ENCODE results near the gene ITLN1.
"Not testable (repeated sequence)": the region's sequence is repeated elsewhere in the genome, so short reads cannot be mapped to it uniquely, and the experiment has no call there.

Gene ITLN1

GRCh38 chr1:160885042-160885441 lies at the start of gene ITLN1:
ITLN1 (minus strand) TSS chr1:160885180; CDS start chr1:160884877, 303 bp downstream.
- DNase-seq (ENCODE audit: low read depth in 2 of 2): no peak

DNA sequence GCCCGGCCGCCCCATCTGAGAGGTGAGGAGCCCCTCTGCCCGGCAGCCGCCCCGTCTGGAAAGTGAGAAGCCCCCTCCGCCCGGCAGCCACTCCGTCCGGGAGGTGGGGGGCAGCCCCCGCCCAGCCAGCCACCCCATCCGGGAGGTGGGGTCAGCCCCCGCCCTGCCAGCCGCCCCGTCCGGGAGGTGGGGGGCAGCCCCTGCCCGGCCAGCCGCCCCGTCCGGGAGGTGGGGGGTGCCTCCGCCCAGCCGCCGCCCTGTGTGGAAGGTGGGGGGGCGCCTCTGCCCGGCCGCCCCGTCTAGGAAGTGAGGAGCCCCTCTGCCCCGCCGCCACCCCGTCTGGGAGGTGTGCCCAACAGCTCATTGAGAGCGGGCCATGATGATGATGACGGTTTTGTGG lies 48.3 kb upstream of the ITLN1 start:
- not testable (repeated sequence) for DNase-seq (ENCODE audit: low read depth in 2 of 2)

DNA sequence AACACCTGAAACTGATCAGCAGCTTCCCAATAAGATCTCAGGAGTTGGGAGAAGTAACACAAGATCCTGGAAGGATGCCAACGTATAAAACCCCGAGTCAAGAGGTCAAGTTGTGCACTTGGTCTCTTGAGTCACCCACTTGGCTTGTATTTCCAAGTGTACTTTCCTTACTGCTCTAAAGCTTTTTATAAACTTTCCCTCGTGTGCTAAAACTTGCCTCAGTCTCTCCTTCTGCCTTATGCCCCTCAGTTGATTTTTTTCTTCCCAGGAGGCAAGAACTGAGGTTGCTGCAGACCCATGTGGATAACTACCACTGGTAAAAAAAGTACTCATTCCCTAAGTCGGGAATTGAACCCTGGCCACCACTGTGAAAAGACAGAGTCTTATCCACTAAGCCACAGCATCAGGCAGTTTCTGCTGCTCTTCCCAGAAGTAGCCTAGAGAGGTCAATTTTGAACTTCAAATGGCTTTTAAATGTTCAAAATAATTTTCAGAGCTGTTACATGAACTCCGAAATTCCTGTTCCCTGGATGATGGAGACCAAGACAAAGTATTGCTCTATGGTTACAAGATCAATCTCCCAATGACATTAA lies 40.8 kb upstream of the ITLN1 start:
- no peak for DNase-seq (ENCODE audit: low read depth in 2 of 2)

GRCh38 chr1:160924791-160925651 lies 40.0 kb upstream of the ITLN1 start:
- DNase-seq (ENCODE audit: low read depth in 2 of 2): no peak

DNA sequence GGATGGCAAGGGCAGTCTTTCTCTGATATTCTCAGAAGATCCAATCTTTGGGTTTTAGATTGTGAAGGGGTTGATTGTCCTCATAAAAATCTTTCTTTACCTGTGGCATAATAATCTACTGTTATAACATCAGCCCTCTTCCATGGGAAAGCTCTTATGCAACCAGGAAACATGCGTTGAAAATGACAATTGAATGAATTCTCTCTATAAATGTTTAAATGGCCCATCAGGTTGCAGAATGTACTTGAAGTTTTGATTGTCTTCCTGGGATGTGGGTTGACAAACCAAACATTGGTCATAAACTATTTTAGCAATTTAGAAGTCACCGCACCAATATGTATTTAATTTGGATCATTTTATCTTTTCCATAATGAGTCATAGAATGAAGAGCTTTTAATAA lies 31.7 kb upstream of the ITLN1 start:
- no peak for DNase-seq (ENCODE audit: low read depth in 2 of 2)

DNA sequence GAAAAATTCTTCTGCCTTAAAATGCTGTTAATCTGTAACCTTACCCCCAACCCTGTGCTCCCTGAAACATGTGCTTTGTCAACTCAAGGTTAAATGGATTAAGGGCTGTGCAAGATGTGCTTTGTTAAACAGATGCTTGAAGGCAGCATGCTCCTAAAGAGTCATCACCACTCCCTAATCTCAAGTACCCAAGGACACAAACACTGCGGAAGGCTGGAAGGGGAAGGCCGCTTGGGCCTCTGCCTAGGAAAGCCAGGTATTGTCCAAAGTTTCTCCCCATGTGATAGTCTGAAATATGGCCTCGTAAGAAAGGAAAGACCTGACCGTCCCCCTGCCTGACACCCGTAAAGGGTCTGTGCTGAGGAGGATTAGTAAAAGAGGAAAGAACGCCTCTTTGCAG lies 28.2 kb upstream of the ITLN1 start:
- not testable (repeated sequence) for DNase-seq (ENCODE audit: low read depth in 2 of 2)

- no peak for DNase-seq (ENCODE audit: low read depth in 2 of 2)
Observed at GRCh38 chr1:160911925-160912324, 26.9 kb upstream of the ITLN1 start.

DNA sequence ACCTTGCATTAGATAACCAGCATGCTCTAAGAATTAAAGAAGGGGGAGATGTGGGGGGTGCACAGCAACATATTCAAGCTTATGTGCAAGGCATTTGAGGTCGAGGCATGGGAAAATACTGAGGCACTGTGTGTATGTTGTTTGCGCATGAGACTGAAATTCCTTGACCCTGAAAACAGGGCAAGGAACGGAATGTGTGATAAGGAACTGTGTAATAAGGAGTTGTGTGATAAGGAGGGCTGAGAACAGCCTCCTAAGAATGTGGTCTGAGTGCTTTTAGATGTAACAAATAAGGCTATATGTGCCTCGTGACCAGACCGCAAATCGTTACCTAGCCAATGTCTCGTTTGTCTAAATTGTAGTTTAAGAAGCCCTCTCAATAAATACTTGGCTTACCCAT lies 26.5 kb upstream of the ITLN1 start:
- DNase-seq (ENCODE audit: low read depth in 2 of 2): no peak

DNA sequence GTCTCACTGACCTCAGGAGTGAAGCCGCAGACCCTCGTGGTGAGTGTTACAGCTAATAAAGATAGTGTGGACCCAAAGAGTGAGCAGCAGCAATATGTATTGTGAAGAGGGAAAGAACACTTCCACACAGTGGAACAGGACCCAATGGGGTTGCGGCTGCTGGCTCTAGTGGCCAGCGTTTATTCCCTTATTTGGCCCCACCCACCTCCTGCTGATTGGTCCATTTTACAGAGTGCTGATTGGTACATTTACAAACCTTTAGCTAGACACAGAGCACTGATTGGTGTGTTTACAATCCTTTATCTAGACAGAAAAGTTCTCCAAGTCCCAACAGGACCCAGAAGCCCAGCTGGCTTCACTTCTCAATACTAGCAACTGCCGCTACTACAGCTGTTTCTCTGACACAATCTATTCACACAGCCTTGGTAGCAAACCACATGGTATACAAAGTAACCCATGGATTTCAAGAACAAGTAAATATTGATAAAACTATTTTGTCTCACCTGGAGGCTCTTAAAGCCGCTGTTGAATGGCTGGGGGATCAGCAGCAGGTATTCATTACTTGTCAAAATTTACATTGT lies 25.3 kb upstream of the ITLN1 start:
- DNase-seq (ENCODE audit: low read depth in 2 of 2): no peak

- no peak for DNase-seq (ENCODE audit: low read depth in 2 of 2)
Observed at GRCh38 chr1:160907976-160908375, 23.0 kb upstream of the ITLN1 start.

- DNase-seq (ENCODE audit: low read depth in 2 of 2): no peak
Observed at GRCh38 chr1:160905617-160905989, 20.6 kb upstream of the ITLN1 start.

GRCh38 chr1:160904783-160905616 lies 20.0 kb upstream of the ITLN1 start:
- DNase-seq (ENCODE audit: low read depth in 2 of 2): no peak

DNA sequence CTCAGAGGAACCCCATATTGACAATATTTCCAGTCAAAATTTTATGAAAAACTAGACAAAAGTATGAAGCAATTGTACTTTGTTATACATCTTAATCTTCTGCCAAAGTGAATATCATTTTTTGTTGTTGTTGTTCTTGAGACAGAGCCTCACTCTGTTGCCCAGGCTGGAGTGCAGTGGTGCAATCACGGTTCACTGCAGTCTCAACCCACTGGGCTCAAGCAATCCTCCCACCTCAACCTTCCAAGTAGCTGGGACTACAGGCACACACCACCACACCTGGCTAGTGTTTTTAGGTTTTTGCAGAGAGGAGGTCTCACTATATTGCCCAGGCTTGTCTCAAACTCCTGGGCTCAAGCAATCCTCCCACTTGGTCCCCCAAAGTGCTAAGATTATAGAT lies 17.3 kb upstream of the ITLN1 start:
- DNase-seq (ENCODE audit: low read depth in 2 of 2): not testable (repeated sequence)

DNA sequence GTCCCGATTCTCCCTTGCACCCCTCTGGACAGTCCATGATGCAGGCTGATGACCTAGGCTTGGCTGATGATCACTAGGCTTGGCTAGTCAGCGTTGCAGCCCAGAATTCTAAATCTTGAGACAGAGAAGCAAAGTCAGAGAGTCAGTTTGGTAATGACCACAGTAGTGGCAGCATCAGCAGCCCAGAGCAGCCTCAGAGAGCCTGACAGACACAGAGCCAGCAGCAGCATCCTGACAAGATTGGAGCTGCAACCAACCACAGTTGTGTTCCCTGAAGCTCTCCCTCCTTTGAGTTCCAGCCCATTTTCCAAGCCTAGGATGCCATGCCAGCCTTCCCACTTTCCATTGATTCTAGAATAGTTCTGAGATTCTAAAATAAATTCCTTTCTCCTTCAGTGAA lies 16.8 kb upstream of the ITLN1 start:
- no peak for DNase-seq (ENCODE audit: low read depth in 2 of 2)

DNA sequence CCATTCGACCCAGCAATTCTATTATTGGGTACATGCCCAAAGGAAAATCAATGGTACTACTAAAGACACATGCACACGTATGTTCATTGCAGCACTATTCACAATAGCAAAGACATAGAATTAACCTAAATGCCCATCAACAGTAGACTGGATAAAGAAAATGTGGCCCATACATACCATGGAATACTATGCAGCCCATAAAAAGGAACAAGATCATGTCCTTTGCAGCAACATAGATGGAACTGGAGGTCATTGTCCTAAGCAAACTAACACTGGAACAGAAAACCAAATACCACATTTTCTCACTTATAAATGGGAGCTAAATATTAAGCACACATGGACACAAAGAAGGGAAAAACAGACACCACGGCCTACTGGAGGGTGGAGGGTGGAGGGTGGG lies 15.7 kb upstream of the ITLN1 start:
- DNase-seq (ENCODE audit: low read depth in 2 of 2): not testable (repeated sequence)

GRCh38 chr1:160894368-160895135 lies 9.6 kb upstream of the ITLN1 start:
- DNase-seq (ENCODE audit: low read depth in 2 of 2): not testable (repeated sequence)

- DNase-seq (ENCODE audit: low read depth in 2 of 2): no peak
Observed at GRCh38 chr1:160891474-160891873, 6.5 kb upstream of the ITLN1 start.

DNA sequence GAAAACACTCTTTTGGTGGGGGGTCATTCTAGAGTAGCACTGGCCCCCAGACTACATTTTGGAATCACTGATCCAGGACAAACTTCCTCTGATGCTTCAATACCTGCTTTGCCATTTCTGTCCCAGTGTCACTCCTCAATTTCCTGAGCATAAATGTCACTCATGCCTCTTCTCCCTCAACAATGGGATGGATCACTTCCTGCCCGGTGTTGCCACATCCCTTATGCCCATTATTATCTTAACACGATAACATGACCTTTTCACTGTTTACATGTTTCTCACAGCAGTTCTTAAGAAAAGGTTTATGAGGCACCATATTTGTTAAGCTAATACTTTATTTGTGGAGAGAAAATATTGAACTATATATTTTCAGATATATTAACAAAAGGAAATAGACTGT lies 3.9 kb upstream of the ITLN1 start:
- no peak for DNase-seq (ENCODE audit: low read depth in 2 of 2)

- no peak for DNase-seq (ENCODE audit: low read depth in 2 of 2)
Observed at GRCh38 chr1:160887071-160887470, 2.1 kb upstream of the ITLN1 start.

GRCh38 chr1:160884579-160884978 lies 401 bp downstream of the ITLN1 start:
- no peak for DNase-seq (ENCODE audit: low read depth in 2 of 2)
